Measurements from ENCODE around the gene SMAD6. TPM values are rescaled to one million over a fixed set of nuclear protein-coding genes. Genes with fewer than 3 reads are reported as not detected.
A peak's percentile ranks its signal among the peaks of the same experiment; 100 is the strongest.
"Not testable (repeated sequence)": the region's sequence is repeated elsewhere in the genome, so short reads cannot be mapped to it uniquely, and the experiment has no call there.

SMAD6 gene
- total RNA-seq, 1 donor from 2014 or later: 50.5 TPM

- DNase-seq (ENCODE audit: low spot score): no peak
Observed at GRCh38 chr15:66675446-66675845, 26.6 kb upstream of the SMAD6 start.

DNA sequence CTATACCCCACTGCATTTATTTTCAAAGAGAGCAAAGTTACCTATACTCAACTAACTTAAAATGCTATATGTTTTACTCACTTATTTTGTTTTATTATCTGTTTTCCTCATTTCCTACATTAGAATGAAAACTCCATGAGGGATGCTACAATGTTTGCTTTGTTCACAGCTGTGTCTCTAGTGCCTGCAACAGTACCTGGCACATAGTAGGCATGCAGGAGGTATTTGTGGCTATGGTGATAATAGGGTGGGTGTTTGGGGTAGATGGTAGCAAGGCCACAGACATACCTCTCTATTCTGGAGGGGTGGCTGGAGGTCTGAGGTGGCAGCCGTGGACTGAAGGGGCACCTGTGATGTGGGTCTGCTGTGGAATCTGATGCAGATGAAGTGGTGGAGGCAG lies 24.7 kb upstream of the SMAD6 start:
- no peak for DNase-seq (ENCODE audit: low spot score)

DNA sequence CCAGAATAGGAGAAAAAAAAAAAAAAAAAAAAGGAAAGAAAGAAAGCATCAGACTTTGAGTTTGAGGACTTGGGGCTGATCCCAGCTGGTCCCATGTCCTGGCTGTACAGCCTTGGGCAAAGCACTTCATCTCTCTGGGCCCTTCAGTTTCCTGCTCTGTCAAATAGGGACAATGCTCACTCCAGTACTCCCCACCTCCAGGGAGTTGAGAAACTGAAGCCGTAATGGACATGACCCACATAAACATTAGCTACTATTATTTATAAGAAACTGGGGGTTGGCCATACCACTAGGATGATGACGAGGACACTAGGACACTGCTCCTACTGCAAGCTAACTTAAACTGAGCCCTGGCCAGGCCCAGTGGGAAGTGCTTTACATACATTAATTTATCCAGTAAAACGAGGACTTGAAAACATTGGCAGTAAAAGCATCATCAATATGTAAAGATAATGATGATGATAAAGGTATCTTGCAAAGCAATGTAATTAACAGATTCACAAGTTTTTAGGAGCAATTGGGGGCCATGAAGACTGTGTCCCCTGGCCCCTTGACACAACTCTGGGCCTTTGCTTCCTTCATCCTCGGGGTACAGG lies 22.9 kb upstream of the SMAD6 start:
- no peak for DNase-seq (ENCODE audit: low spot score)

DNA sequence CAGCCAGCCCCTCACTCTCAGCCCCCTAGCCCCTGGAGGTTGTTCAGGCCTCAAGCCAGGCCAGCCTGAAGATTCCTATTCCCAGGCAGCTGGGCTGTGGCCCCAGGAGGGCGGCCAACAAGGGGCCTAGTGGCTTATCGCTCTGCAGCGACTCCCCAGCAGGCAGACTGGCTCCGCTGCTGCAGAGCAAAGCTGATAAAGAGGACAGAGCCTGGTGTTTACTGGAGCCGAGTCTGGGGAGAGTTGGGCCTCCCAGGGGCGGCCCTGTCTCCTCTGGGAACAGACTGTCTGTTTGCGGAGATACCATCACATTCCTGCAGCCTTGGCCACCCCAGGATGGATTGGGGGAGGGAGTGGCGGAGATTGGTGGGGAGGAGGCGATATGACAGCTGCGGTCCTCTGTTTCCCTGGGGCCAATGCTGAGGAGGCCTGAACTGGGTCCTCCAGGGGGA lies 22.4 kb upstream of the SMAD6 start:
- no peak for DNase-seq (ENCODE audit: low spot score)

DNA sequence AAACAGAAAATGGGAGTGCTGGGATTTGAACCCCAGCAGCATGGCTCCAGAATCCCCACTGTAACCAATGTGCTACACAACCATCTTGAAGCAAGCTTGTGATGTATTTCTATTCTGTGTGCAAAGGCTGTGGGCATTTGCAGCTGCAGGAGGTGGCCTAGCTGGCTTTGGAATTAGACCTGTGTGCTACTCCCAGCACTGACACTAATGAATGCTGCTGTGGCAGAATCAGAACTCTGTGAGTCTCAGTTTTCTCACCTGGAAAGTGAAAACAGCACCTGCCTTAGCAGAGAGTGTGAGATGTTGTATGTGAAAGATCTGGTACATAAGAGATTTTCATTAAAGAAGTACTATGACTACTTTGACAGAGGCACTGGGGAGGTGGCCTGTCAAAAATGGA lies 21.5 kb upstream of the SMAD6 start:
- no peak for DNase-seq (ENCODE audit: low spot score)

GRCh38 chr15:66681395-66681794 lies 20.6 kb upstream of the SMAD6 start:
- DNase-seq (ENCODE audit: low spot score): no peak

DNA sequence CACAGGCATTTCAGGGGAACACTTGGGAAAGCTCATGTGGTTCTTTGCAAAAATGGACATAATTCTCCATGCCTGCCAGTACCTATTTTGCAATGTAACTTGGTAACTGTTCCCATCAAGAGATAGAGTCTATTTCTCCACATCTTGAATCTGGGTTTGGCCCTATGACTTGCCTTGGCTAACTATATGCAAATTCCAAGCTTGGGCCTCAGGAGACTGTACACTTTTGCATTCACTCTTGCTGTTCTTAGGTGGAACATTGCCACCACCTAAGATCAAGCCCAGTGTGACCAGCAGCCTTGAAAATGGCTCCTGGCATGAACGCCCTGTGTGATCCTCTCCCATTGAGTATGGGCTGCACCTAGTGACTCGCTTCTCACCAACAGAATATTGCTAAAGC lies 19.8 kb upstream of the SMAD6 start:
- DNase-seq (ENCODE audit: low spot score): no peak

GRCh38 chr15:66682865-66683264 lies 19.2 kb upstream of the SMAD6 start:
- no peak for DNase-seq (ENCODE audit: low spot score)

GRCh38 chr15:66684136-66684681 lies 17.8 kb upstream of the SMAD6 start:
- DNase-seq (ENCODE audit: low spot score): no peak

DNA sequence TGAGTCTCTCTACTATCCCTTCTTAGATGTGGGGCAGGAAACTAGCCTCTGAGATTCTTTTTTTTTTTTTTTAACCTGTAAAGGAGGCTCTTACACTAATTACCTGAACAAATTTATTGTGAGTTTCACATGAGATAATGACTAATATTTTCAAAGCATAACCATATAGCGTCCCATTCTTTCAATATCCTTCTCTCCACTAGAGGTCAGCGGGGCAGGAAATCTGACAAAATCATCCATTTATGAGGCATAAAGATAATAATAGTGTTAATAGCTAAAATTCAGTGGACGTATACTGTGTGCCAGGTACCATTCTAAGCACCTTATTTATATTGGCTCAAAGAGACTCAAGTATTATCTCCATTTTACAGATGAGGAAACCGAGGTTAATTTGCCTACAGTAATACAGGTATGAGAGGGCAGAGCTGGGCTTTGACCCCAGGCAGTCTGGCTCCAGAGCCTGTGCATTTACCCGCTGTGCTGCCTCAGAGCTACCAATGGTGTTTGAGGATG lies 16.3 kb upstream of the SMAD6 start:
- DNase-seq (ENCODE audit: low spot score): no peak

GRCh38 chr15:66690912-66691311 lies 11.1 kb upstream of the SMAD6 start:
- not testable (repeated sequence) for DNase-seq (ENCODE audit: low spot score)

- DNase-seq (ENCODE audit: low spot score): no peak
Observed at GRCh38 chr15:66691727-66692126, 10.3 kb upstream of the SMAD6 start.

DNA sequence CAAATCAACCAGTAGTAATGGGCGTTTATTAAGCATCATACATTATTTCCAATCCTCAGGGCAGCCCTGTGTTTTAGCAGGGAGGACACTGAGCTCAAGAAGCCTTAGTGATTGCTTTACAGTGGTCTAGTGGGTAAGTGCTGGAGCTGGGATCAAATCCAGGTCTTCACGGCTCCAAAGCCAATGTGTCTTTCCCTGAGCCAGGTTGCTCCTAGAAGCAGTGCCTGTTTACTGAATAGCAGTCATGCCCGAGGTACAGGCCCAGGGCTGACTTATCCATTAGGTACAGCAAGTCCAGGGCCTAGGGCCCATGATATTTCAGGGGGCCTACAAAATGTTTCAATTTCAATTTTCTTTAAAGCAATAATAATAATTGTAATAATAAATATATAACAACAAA lies 9.6 kb upstream of the SMAD6 start:
- DNase-seq (ENCODE audit: low spot score): no peak

GRCh38 chr15:66692808-66693596 lies 9.0 kb upstream of the SMAD6 start:
- no peak for DNase-seq (ENCODE audit: low spot score)

DNA sequence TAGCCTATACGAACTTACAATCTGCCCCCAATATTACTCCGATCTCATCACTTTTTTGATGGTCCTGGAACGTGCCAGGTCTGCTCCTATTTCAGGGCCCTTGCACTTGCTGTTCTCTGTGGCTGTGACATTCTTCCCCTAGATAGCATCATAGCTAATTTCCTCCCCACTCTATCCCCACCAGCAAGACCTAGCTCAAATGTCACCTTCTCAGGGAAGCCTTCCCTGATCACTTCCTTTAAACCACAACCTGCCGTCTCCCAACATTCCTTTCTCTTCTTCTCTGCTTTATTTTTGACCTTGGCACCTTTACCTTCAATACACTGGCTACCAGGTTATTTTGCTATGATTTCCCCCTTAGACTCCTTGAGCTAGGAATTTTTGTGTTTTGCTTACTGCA lies 5.3 kb upstream of the SMAD6 start:
- no peak for DNase-seq (ENCODE audit: low spot score)

DNA sequence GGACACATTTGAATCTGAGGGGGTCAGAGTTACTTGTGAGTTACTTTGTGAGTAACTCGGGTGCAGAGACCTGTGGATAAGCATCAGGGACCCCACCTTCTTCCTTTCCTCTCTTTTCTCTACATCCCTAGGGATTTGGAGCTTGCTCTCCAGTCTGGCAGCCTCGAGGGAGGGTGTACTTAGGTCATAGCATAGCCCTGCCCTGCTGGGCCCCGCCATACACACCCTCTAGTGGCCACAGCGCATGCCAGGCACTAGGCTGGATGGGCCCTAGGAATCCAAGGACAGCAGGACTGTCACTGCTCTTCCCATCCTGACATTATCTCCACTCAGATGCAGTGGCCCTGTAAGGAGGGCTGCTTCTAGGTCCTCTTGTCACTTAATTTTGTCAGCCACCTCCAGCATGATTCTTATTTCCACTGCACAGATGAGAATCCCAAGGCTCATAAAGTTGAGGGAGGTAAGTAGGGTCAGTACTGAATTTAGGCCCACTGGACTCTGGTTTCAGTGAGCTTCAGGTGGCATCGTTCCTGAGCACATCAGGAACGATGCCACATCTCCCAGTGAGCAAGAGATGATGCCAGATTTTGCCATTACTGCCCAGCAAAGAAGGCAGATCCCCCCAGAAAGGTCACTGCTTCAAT lies 3.6 kb upstream of the SMAD6 start:
- DNase-seq (ENCODE audit: low spot score): peak; percentile 64

- DNase-seq (ENCODE audit: low spot score): no peak
Observed at GRCh38 chr15:66698971-66699370, 3.1 kb upstream of the SMAD6 start.

DNA sequence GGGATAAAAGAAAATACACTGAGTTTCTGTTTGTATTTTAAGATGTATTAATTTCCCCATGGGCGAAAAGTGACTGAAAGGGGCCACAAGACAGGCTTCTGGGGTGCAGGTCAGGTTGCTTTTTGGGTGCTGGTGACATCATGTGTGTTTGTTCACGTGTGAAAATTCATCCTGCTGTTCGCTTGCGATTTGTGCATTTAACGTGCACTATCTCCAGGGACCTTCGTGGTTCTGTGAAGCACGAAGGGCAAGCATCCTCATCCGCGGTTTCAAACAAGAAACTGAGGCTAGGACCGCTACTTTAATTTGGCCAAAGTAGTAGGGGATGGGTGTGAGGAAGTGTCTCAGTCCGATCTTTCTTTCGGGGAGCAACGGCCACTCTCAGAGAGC lies 1.6 kb upstream of the SMAD6 start:
- no peak for DNase-seq (ENCODE audit: low spot score)

DNA sequence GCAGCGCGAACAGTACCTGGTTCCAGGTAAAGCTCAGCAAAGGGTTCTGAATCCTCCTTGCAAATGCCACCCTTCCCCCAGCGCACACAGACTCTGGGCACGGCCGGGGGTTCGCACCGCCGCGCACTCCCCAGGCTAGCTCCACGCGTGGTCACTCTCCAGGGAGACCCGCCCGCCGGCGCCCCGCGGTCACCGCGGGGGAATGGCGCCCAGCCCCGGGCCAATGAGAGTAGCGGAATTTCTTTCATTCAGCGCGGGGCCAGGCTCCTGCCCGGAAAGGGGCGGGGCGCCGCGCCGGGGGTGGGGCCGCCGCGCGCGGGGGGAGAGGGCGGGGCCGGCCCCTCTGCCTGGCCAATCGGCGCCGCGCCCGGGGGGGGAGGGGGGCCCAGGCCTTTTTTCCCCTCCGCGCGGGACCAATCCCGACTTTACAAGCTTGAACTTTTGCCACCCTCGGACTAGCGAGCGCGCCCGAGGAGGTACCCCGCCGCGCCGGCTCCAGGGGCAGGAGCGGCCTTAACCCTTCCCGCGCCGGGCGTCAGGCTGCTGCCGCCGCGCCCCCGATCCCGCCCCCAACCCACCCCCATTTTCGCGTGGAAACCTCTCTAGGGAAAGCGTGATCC lies 1.1 kb upstream of the SMAD6 start:
- DNase-seq (ENCODE audit: low spot score): peak; percentile 97

- DNase-seq (ENCODE audit: low spot score): peak; percentile 40
Observed at GRCh38 chr15:66701422-66702034, 508 bp upstream of the SMAD6 start.

DNA sequence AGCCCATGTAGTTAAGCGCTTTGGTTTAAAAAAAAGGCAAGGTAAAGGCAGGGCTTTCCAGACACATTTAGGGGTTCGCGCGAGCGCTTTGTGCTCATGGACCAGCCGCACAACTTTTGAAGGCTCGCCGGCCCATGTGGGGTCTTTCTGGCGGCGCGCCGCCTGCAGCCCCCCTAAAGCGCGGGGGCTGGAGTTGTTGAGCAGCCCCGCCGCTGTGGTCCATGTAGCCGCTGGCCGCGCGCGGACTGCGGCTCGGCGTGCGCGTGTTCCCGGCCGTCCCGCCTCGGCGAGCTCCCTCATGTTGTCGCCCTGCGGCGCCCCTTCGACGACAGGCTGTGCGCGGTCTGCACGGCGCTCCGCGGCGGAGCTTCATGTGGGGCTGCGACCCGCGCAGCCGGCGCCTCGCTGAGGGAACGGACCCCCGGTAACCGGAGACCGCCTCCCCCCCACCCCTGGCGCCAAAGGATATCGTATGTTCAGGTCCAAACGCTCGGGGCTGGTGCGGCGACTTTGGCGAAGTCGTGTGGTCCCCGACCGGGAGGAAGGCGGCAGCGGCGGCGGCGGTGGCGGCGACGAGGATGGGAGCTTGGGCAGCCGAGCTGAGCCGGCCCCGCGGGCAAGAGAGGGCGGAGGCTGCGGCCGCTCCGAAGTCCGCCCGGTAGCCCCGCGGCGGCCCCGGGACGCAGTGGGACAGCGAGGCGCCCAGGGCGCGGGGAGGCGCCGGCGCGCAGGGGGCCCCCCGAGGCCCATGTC lies 927 bp downstream of the SMAD6 start:
- no peak for DNase-seq (ENCODE audit: low spot score)

Data from mucosa of gallbladder (tissue), 1 donor.